GM12878 (cell line): Measurements from ENCODE around the gene GRB10.

Experiments used
- ATF7 ChIP-seq: fragments of 450-650 bp; IDR thresholded peaks from 2 replicates; pipeline ENCODE4 v1.6.1; 2016; ENCODE audit warnings: low read depth, mild to moderate bottlenecking
- CHD2 ChIP-seq: IDR thresholded peaks from 2 replicates; pipeline ENCODE4 v1.6.1; 2011; ENCODE audit warnings: low read depth, low read length, improper control_type of control experiment, borderline replicate concordance
- CHD4 ChIP-seq: fragments of 200-600 bp; sonication (generic); IDR thresholded peaks from 2 replicates; pipeline ENCODE4 v1.6.1; 2016; ENCODE audit warnings: mild to moderate bottlenecking
- EGR1 ChIP-seq, 2 experiments: IDR thresholded peaks; 1 replicate in 1 of 2; 2 replicates in 1 of 2; pipeline ENCODE4 v1.6.1; 2011 to 2012; ENCODE audit warnings: low read depth in 2 of 2, low read length in 2 of 2, borderline replicate concordance in 1 of 2, mild to moderate bottlenecking in 1 of 2, moderate library complexity in 1 of 2
- EZH2 ChIP-seq: IDR thresholded peaks from 2 replicates; pipeline ENCODE4 v1.6.1; 2012; ENCODE audit warnings: low read depth, mild to moderate bottlenecking, control low read depth, inconsistent platforms, low read length, borderline replicate concordance; ENCODE audit not compliant: control insufficient read depth
- KAT2A ChIP-seq: conservative IDR thresholded peaks from 2 replicates; pipeline ENCODE4 v1.6.1; 2011; ENCODE audit warnings: low read depth, low read length; ENCODE audit not compliant: control insufficient read depth
- KLF5 ChIP-seq: fragments of 450-650 bp; IDR thresholded peaks from 2 replicates; pipeline ENCODE4 v1.6.1; 2014; ENCODE audit warnings: mild to moderate bottlenecking; ENCODE audit not compliant: partially characterized antibody
- PAX5 ChIP-seq: IDR thresholded peaks from 2 replicates; pipeline ENCODE4 v1.6.1; 2011; ENCODE audit warnings: low read depth, low read length, borderline replicate concordance
- SREBF1 ChIP-seq: IDR thresholded peaks from 2 replicates; pipeline ENCODE4 v1.6.1; 2012; ENCODE audit warnings: mild to moderate bottlenecking, low read length
- TARDBP ChIP-seq: IDR thresholded peaks from 2 replicates; pipeline ENCODE4 v1.6.1; 2016; ENCODE audit warnings: borderline replicate concordance
- ZZZ3 ChIP-seq: IDR thresholded peaks from 2 replicates; pipeline ENCODE4 v1.6.1; 2011; ENCODE audit warnings: low read depth; ENCODE audit not compliant: control insufficient read depth, insufficient read length
- TF ChIP-seq, protein P1 (sequence below): IDR thresholded peaks from 2 replicates; pipeline ENCODE4 v1.6.1; 2012; ENCODE audit warnings: low read depth, low read length, improper control_type of control experiment
- TF ChIP-seq, protein P2 (sequence below): fragments of 450-650 bp; formaldehyde crosslinking; IDR thresholded peaks from 2 replicates; pipeline ENCODE4 v1.4.0; 2020; ENCODE audit warnings: mild to moderate bottlenecking, moderate library complexity

DNA sequence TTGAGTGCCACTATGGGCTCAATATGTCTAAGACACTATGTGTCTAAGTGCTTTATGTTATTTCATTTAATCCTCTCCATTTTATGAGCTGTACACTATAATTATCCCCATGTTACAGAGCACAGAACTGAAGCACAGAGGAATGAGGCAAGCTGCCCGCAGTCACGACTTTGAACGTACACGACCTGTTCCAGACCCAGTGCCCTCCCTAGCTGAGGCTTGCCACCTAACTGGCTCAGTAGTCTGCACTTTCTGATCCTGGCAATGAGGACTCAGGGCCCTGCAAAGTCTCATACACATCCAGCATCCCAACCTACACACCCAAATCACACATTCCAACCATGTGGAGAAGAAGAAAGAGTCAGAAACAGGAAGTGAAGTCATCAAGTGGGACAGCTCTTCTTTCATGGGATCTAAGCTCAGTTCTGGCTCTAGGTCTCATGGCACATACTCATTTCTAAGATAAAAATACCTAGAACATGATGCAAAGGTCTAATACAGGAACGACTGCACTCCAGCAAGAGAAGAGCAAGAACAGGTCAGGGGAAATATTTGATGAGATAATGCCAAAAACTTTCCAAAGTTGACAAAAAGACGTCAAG is 175.1 kb downstream of the GRB10 start:
- no peak for TF ChIP-seq PAX5
- no peak for TF ChIP-seq ATF7
- TF ChIP-seq CHD2: no peak
- TF ChIP-seq, protein P1, sequence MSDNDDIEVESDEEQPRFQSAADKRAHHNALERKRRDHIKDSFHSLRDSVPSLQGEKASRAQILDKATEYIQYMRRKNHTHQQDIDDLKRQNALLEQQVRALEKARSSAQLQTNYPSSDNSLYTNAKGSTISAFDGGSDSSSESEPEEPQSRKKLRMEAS: no peak
- TF ChIP-seq, protein P2, sequence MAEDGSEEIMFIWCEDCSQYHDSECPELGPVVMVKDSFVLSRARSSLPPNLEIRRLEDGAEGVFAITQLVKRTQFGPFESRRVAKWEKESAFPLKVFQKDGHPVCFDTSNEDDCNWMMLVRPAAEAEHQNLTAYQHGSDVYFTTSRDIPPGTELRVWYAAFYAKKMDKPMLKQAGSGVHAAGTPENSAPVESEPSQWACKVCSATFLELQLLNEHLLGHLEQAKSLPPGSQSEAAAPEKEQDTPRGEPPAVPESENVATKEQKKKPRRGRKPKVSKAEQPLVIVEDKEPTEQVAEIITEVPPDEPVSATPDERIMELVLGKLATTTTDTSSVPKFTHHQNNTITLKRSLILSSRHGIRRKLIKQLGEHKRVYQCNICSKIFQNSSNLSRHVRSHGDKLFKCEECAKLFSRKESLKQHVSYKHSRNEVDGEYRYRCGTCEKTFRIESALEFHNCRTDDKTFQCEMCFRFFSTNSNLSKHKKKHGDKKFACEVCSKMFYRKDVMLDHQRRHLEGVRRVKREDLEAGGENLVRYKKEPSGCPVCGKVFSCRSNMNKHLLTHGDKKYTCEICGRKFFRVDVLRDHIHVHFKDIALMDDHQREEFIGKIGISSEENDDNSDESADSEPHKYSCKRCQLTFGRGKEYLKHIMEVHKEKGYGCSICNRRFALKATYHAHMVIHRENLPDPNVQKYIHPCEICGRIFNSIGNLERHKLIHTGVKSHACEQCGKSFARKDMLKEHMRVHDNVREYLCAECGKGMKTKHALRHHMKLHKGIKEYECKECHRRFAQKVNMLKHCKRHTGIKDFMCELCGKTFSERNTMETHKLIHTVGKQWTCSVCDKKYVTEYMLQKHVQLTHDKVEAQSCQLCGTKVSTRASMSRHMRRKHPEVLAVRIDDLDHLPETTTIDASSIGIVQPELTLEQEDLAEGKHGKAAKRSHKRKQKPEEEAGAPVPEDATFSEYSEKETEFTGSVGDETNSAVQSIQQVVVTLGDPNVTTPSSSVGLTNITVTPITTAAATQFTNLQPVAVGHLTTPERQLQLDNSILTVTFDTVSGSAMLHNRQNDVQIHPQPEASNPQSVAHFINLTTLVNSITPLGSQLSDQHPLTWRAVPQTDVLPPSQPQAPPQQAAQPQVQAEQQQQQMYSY (CRISPR knock-in tag): no peak
- TF ChIP-seq ZZZ3: no peak
- TF ChIP-seq EZH2: no peak
- TF ChIP-seq CHD4: no peak
- no peak for TF ChIP-seq EGR1 (IDR thresholded peaks at IDR 0.05; ENCODE audit: borderline replicate concordance in 1 of 2, low read depth in 2 of 2, low read length in 2 of 2)
- no peak for TF ChIP-seq SREBF1
- no peak for TF ChIP-seq TARDBP
- no peak for TF ChIP-seq KLF5
- no peak for TF ChIP-seq KAT2A
